Activated CD4-positive, CD25-positive, alpha-beta regulatory T cell treated with anti-CD3 and anti-CD28 coated beads, Interleukin-2, amount 50 U/mL, for 16 hours (primary cell): ENCODE measurements around the gene TRIM28.
A peak's percentile ranks its signal among the peaks of the same experiment; 100 is the strongest.

ENCODE experiments used
- DNase-seq: peaks from one replicate; pipeline ENCODE4 v3.0.0-alpha.2; 2020; ENCODE audit warnings: low read depth, low spot score

Gene TRIM28

DNA sequence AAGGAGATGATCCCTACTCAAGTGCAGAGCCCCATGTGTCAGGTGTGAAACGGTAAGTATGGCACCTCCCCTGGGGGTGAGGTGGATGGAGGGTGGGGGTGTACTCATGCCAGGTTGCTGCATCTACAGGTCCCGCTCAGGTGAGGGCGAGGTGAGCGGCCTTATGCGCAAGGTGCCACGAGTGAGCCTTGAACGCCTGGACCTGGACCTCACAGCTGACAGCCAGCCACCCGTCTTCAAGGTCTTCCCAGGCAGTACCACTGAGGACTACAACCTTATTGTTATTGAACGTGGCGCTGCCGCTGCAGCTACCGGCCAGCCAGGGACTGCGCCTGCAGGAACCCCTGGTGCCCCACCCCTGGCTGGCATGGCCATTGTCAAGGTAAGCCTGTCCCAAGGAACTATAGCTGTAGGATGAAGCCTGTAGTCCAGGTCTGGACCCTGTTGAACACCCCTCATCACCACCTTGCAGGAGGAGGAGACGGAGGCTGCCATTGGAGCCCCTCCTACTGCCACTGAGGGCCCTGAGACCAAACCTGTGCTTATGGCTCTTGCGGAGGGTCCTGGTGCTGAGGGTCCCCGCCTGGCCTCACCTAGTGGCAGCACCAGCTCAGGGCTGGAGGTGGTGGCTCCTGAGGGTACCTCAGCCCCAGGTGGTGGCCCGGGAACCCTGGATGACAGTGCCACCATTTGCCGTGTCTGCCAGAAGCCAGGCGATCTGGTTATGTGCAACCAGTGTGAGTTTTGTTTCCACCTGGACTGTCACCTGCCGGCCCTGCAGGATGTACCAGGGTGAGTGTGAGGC lies 5.2 kb downstream of the TRIM28 start:
- DNase-seq: no peak

DNA sequence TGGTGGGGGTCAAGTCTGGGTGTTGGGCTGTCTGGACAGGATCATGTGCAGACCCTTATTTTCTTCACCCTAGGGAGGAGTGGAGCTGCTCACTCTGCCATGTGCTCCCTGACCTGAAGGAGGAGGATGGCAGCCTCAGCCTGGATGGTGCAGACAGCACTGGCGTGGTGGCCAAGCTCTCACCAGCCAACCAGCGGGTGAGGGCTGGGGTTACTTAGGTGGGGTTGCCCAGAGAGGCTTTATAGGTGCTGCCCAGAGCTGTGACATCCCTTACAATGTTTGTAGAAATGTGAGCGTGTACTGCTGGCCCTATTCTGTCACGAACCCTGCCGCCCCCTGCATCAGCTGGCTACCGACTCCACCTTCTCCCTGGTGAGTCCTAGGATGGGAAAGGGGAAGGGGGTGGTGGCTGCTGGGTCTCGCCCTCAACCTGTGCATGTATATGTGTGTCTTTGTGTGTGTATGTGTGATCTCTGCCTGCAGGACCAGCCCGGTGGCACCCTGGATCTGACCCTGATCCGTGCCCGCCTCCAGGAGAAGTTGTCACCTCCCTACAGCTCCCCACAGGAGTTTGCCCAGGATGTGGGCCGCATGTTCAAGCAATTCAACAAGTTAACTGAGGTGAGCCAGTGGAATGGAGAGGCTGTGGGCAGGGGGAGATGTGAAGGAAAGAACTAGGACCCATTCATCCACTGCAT lies 5.9 kb downstream of the TRIM28 start:
- DNase-seq: no peak

DNA sequence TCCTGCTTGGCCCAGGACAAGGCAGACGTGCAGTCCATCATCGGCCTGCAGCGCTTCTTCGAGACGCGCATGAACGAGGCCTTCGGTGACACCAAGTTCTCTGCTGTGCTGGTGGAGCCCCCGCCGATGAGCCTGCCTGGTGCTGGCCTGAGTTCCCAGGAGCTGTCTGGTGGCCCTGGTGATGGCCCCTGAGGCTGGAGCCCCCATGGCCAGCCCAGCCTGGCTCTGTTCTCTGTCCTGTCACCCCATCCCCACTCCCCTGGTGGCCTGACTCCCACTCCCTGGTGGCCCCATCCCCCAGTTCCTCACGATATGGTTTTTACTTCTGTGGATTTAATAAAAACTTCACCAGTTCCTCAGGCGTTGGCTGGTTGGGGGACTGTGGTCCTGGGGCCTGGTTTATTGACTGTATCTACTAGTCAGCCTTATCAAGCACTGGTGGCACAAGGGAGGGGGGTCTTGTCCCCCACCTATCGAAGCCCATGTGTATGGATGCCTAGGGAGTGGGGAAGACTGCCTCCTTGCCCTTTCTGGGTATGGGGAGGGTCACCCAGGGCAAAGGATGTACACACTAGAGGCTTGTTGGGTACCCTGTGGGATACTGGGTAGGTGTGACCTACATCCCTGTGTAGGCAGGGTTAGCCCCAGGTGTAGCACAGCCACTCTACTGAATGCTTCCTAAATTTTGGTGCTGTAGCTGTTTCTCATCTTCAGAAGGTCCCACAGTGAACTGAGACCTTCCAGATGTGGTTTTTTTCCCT lies 6.7 kb downstream of the TRIM28 start:
- DNase-seq: no peak

DNA sequence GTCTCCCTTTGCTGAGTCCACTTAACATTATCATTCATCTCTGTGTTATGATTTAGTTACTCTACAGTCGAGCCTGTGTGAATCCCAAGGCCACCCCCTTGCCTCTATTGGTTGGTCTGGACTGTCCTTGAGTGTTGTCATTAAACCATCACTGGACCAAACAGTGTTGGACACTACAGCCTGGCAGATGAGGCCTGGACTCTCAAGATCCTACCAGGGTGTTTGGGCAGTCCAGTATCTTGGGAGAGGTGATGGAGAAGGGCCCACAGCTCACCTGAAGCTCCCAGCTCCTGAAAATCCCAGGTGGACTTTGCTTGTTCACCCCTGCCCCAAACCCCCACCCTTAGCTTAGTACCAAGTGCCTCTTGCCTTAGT lies 7.2 kb downstream of the TRIM28 start:
- DNase-seq: no peak

DNA sequence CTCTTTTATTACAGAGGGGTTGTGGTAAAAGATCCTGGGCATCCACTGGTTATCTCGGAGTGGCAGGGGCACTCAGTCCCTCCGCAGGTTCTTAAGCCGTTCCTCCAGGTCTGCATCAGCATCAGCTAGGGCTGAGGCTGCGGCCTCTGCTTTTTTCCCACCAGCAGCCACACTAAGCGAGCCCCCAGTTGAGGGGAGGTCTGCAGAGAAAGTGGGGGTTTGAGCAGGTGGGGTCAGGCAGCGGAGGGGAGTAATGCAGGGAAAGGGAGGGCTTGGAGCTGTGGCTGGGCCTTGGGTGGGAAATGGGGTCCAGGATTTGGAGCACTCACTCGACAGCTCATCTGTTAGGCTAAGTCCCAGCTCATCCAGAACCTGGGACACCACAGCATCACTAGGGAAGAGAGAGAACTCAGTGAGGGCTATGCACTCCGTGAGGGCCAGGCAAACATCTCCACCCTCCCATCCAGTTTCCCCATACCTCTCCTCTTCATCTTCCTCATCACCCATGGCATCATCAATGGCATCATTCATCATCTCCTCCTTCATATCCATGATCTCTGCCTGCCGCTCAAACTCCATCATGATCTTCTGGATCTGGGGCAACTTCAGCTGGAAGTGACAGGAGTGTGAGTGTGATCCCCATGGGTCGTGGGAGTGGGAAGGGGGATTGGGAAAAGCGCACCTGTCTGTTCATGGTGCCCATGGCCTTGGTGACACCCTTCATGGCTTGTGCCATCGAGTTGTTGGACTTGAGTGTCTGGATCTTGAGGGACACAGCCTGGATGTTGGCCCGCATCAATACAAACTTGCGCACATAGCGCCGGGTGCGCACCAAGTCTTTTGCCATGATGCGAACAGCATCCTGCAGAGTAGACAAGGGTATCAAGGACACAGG lies 8.0 kb downstream of the TRIM28 start:
- no peak for DNase-seq

DNA sequence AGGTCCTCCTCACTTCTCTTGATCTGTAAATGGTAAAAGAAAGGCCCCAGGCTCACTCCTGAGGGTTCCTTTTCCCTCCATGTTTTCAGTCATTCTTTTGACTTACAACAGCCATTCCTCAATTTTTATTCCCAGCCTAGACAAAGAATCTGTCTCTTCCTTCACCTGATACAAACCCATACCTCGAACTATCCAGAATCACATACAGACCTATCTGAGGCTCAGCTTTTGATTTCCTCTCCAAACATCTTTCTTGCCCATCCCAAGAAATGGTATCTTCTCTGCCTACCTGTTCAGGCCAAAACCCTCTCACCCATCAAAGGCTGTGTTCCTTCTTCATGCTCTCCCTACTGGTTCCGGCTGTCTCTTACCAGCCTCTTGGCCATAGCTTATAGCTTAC lies 8.8 kb downstream of the TRIM28 start:
- no peak for DNase-seq

DNA sequence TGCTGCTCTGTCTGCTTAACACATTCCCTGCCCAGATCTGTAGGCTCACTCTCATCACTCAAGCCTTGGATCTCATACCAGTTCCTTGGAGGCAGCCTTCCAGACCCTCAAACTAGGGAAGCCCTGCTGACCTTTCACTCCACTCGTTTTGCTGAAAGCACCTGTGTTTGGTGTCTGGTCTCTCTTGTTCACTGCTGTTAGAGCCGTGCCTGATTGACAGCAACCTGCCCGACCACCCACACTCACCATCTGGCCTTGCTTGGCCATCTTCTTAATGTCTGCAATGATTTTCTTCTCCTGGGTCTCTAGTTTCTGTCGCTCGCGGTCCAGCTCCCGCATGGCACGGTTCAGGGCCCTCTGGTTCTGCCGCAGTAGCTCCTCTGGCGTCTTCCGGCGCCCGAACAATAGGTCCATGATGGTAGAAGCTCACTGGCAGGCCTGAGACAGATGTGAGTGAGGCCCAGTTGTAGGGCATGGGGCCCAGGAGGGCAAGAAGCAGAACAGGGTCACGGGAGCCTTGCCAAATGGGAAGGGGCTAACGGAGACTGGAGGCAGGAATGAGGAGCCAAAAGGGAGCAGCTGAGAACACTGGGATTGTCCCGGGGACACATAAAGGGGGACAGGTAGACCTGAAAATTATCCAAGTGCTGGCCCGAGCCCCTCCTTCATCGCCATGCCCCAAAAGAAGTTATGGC lies 10.1 kb downstream of the TRIM28 start:
- DNase-seq: no peak

DNA sequence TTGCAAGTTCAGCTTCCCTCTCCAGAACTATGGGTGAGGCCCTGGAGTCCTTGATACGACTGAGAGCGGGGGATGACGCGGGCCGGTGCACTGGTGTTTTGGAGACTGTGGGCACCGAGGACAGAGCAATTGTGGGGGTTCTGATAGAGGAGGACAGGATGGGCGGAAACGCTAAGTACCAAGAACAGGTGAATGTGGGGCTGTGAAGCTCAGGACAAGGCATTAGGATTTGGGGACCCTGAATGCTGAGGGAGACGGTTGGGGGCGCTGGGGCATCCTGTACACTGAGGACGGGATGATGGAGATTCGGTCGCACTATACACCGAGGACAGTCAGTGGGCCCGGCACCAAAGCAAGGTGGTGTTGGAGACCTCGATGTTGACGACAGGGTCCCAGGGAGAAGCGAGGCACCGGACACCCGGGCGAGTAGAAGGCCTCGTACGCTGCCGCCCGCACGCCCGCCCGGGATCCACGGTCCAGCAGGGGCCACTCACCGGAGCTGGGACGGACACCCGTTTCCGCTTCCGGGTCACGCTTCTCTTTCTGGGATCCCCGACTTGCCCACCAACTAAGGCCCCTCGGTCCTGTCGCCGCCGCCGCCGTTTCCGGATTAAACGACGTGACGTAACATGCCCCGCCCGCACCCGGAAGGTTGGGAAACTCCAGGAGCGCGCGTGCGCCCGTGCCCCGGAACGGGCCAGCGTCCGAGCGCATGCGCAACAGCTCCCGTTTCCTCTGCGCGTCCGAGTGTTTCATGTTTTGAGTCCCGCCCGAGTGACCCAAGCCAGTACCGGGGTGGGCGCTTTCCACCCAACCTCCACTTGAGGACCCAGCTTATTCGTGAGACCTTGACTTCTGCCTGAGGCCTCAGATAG lies 10.9 kb downstream of the TRIM28 start, which contains the start of gene CHMP2A:
CHMP2A (minus strand) TSS at position 612 of the 875 bp plus-strand sequence. CDS start 893 bp downstream, outside the sequence.
- DNase-seq: peak; percentile 96

DNA sequence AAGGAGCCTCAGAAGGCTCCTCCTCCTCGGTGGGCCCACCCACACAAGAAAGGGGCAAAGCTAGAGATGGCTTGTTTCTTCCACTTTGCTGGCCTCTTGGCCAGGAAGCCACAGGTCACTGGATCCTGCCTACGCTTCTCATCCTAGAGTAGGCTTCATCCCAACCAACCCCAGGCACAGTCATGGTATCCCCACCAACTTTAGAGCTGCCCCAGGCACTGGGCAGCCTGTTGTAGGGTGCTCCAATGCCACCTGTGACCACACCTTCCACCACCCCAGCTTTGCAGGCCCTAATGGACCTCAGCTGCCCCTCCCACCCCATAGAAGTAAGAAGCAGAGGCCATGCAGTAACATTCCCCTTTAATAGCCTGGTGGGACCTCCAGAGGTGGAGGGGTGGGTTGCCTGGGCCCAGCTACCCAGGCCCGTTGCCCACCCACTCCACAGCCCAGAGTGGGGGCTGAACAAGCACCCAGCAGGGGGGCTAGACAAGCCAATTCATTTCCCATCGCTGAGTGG lies 11.6 kb downstream of the TRIM28 start:
- no peak for DNase-seq

DNA sequence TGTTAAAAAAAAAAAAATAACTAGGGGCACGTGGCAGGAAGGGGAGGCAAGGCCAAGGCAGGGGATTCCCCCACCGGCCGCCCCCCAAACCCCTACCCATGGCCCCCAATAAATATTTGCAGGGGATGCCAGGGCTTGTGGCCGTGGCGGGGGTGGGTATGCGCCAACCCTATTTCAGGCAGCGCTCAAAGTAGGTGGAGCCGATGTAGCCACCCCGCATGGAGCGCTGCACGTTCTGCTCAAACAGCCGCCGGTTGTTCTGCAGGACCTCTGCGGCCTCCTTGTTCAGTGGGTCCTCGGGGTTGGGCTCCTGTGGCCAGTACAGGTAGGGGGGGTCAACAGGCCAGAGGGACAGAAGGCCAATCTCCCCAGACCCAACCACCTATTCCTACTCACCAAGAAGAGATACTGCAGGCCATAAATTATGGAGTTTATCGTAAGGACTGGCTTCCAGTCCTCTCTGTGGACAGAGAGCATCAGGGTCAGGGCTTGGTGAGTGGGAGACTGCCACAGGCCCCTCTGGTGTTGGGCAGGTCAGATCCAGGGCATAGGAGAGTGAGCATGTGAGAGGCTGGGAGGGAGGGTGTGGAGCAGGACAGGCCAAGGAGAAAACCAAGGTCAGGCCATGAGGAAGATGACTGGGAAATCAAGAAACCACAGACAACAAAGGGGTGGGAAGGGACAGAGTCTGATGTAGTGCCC lies 12.2 kb downstream of the TRIM28 start:
- DNase-seq: no peak

DNA sequence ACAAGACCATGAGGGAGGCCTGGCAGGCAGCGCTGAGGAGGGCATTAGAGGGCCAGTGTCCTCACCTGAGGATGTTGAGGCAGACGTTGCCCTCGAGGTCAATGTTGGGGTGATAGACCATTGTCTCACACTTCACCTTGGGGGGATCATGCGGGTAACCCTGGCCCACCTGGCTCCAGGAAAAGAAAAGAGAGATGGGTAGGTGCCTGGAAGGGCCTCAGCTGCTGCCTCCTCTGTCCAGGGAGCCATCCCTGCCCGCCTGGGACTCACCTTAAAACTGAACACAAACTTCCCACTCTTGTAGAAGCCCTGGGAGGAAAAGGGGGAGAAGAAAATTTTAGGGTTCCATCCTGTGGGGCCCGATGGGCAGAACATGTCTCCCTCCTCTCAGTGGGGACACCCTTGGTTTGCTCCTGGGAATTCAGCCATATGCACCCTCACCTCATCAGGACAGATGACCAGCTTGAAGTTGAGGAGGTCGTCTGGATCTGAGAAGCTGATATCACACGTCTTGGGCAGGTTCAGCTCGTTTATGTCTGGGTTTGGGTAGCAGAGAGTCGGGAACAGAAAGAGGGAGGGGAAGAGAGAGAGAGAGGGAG lies 12.9 kb downstream of the TRIM28 start:
- no peak for DNase-seq

DNA sequence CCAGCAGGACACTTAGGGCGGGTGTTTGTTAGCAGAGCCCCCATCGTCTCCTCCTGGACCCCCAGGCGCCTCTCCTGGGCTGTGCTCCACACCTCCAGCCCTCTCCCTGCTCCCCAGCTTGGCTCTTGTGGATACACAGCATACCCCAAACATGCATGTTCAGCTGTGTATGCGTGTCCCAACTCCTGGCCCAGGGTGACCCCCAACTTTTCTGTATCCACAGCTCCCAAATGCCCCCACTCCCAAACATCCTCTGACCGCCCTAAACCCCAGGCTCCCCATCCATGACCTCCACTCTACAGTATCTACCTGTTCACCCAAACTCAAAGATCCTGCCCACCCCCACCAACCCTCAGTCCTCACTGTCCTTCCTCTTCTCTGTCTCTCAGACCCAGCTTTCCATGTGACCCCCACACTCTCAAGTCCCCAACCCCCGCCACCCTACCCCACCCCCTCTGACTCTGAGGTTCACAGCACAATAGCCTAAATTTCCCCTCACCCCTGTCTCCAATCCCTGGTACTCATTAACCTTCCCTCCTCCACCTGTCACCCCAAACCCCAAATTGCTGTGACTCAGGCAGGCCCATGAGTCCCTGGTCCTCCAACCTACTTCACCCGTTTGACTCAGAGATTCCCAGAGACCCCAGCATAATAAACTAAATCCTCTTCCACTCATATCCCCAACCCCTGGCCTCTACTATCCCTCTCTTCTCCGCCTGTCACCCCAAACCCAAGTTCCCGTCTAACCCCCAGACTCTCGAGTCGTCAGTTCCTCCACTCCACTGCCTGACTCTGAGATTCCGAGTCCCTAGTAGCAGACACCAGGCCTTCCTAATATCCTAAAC lies 13.6 kb downstream of the TRIM28 start:
- DNase-seq: no peak

DNA sequence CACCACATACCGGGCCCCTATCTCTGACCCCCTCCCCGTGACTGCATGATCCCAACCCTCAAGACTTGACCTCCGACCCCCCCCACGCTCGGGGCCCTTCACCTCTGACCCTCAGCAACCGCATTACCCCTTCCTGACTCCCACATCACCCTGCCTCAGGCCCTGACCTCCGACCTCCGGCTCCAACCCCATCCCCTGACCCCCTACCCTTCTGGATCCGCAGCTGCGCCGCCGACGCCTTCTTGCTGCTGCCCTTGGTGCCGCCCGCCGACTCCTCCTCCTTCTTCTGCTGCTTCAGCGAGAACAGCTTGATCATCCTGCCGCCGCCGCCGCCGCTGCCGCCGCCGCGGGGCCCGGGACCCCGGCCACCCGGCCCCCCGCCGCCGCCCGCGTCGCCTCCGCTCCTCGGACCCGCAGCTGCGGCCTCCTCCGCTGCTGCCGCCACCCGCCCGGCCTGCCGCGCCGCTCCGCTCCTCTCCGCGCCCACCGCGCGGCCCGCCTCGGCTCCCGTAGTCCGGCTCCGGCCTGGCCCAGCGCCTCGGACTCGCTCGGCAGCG lies 14.3 kb downstream of the TRIM28 start, which contains the start of gene UBE2M:
UBE2M (minus strand) TSS at position 546 of the 557 bp plus-strand sequence; CDS start at position 316, 230 bp downstream.
- no peak for DNase-seq

DNA sequence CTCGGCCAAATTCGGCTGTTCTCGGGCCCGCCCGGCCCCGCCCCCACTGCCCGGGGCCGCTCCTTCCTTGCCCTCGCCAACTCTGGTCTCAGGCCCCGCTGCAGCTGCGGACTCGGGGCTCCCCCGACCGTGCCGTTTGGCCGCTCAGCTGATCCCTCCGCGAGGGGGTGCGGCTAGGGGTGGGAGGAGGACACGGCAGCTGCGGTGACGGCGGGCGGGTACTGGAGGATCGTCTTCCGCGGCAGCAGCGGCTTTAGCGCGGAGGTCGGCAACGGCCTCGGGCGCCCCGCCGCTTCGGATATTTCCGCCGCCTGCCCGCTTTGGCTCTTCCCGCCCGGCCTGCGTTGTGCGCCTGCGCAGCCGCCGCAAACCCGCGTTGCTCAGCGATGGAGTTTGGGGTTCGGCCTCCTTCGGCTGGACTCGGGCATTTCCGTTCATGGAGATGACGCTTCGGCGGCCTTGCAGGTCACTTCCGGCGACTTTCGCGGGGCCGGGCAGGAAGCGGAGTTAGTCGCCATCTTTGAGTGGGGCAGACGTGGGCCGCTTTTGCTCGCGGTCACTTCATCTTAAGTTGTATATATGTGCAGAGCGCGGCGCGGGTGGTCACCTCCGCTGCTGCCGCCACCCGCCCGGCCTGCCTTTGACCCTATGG lies 14.9 kb downstream of the TRIM28 start:
- DNase-seq: peak; percentile 98

DNA sequence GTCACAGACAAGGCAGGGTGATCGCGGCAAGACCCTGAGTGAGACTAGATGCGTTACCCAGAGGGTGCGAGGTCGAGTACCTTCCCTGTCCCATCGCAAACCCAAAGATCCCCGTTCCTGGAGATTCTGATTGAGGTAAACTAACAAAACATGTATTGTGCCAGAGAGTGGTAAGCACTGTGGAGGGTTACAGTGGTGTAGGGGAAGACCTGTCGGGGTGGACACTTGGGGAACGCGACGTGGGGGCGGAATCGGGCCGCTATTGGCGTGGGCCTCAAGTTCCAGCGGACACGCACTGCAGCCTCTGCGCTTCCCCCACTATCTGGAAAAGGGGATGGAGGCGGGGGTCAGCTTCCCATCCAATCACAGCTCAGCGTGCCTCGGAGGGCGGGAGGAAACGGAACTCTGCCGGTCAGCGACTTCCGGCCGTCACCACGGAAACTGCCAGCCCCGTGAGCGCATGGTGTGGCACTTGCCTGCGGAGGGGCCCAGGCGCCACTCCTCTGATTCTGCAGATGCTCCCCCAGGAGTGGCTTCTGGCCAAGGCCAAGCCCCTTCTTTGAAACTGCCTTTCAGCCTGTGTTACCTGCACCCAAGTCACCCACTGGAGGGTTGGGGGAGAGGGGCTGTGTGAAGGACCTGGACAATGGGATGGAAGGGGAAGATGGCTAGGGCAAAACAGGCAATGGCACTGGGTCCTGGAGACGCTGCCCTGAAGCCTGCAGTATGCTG lies 15.6 kb downstream of the TRIM28 start:
- no peak for DNase-seq
